Smooth muscle cell (in vitro differentiated cells): ENCODE data around the gene IDH3B. TPM values are rescaled to one million over a fixed set of nuclear protein-coding genes. Genes with fewer than 3 reads are reported as not detected.

Experiments
- DNase-seq: peaks from one replicate; lab custom pipeline; 2025; ENCODE audit not compliant: unreplicated experiment; lab: John Stamatoyannopoulos, UW
- H2AFZ ChIP-seq: fragments of 200-600 bp; sonication (generic); 2 replicates; pipeline ENCODE4 v1.6.0; 2016; ENCODE audit warnings: antibody characterized with exemption, low read depth, mild to moderate bottlenecking
- H3F3A ChIP-seq: fragments of 200-600 bp; sonication (generic); 2 replicates; pipeline ENCODE4 v1.6.0; 2017; ENCODE audit warnings: antibody characterized with exemption, low read depth
- H3K27ac ChIP-seq: fragments of 200-600 bp; sonication (generic); 2 replicates; pipeline ENCODE4 v1.5.1; 2016; ENCODE audit warnings: low read depth, mild to moderate bottlenecking
- H3K27me3 ChIP-seq: fragments of 200-600 bp; sonication (generic); 2 replicates; pipeline ENCODE4 v1.6.1; 2016; ENCODE audit warnings: low read depth, mild to moderate bottlenecking
- H3K36me3 ChIP-seq: fragments of 200-600 bp; sonication (generic); 2 replicates; pipeline ENCODE4 v1.5.1; 2016; ENCODE audit warnings: low read depth
- H3K4me1 ChIP-seq: fragments of 200-600 bp; sonication (generic); 2 replicates; pipeline ENCODE4 v1.5.1; 2016; ENCODE audit warnings: low read depth
- H3K4me2 ChIP-seq: fragments of 200-600 bp; sonication (generic); 2 replicates; pipeline ENCODE4 v1.6.0; 2016; ENCODE audit warnings: mild to moderate bottlenecking
- H3K4me3 ChIP-seq: fragments of 200-600 bp; sonication (generic); 2 replicates; pipeline ENCODE4 v1.5.1; 2016; ENCODE audit warnings: mild to moderate bottlenecking
- H3K79me2 ChIP-seq: fragments of 200-600 bp; sonication (generic); 2 replicates; pipeline ENCODE4 v1.6.0; 2016; ENCODE audit warnings: low read depth, mild to moderate bottlenecking
- H3K9ac ChIP-seq: fragments of 200-600 bp; sonication (generic); 2 replicates; pipeline ENCODE4 v1.6.0; 2016; ENCODE audit warnings: low read depth
- H3K9me3 ChIP-seq: fragments of 200-600 bp; sonication (generic); replicated peaks from 2 replicates; pipeline ENCODE4 v1.5.1; 2016; ENCODE audit warnings: low read depth
- H4K20me1 ChIP-seq: fragments of 200-600 bp; sonication (generic); 2 replicates; pipeline ENCODE4 v1.6.0; 2016; ENCODE audit warnings: low read depth
- WGBS: methylation state at CpG from one replicate; pipeline ENCODE4 v1.1.7; 2016; ENCODE audit warnings: low lambda C conversion rate; 5-methylcytosine and 5-hydroxymethylcytosine counted together
- polyA plus RNA-seq: library from polyadenylated mRNA; unstranded; fragments of >200 nt; fragmentation: Nextera tagmentation; extraction: Ambion mirVana; gene quantifications from 2 replicates; pipeline ENCODE4 v1.2.1, GENCODE V29; 2016
- total RNA-seq: library from RNA; depleted of rRNA; stranded (reverse); fragments of >200 nt; gene quantifications from 2 replicates; pipeline ENCODE4 v1.2.3, GENCODE V29; 2014
- TF ChIP-seq, protein P1 (sequence below): fragments of 200-600 bp; sonication (generic); IDR thresholded peaks from 2 replicates; pipeline ENCODE4 v1.5.1; 2017; ENCODE audit warnings: borderline replicate concordance, mild to moderate bottlenecking, antibody characterized with exemption; ENCODE audit not compliant: insufficient read depth, poor library complexity, severe bottlenecking

IDH3B gene
- total RNA-seq (64.2 and 72.3 TPM in 2 replicates), polyA plus RNA-seq (89.6 and 122 TPM in 2 replicates)

DNA sequence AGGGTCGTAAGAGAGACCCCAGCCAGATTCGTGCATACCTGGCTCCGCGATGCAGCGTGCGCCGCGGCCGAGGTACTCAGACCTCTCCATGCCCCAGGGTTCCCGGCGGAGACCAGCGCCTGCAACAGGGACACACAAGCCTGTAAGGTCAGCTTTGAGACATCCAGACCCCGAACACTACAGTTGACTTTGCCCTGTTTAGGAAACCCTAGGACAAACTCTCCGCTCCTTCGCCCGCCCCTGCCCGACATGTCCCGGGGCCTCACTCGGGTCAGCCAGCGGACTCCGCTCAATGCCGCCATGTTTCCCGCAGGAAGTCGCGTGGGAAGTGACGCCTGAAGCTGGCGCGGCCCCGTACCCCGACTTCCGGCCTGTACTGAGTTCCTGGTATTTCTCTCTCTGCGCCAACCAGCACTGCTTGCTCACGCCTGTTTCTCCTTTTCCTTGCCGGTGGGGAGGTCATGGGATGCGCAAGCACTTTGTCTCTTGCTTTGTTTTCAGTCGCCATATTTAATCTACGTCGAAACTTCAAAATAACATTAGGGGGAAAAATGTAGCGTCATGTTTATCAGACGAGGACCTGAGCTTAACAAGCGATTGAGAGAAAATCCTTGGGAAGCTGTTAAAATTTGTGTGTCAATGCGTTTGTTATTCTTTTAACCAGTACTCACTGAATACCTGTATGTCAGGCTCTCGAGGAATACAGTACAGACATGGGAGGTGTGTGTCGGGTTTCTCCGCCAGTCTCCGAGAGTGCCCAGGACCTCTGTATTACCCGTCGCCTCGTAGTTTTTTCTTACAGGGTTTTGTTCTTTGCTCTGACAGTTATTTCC, at the start of gene IDH3B:
TSS of gene IDH3B (minus strand) at position 330 of the 833 bp plus-strand sequence. CDS start at position 302, 28 bp downstream.
- TF ChIP-seq, protein P1, sequence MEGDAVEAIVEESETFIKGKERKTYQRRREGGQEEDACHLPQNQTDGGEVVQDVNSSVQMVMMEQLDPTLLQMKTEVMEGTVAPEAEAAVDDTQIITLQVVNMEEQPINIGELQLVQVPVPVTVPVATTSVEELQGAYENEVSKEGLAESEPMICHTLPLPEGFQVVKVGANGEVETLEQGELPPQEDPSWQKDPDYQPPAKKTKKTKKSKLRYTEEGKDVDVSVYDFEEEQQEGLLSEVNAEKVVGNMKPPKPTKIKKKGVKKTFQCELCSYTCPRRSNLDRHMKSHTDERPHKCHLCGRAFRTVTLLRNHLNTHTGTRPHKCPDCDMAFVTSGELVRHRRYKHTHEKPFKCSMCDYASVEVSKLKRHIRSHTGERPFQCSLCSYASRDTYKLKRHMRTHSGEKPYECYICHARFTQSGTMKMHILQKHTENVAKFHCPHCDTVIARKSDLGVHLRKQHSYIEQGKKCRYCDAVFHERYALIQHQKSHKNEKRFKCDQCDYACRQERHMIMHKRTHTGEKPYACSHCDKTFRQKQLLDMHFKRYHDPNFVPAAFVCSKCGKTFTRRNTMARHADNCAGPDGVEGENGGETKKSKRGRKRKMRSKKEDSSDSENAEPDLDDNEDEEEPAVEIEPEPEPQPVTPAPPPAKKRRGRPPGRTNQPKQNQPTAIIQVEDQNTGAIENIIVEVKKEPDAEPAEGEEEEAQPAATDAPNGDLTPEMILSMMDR: no peak
- Histone ChIP-seq H3K79me2 (peaks cover 15% of the 10 kb centered on the region), H3K9ac (peak within 1 kb of the TSS; percentile 94), H2AFZ (peak within 1 kb of the TSS; percentile 70), H3F3A (peaks cover under 1% of the 10 kb centered on the region), H4K20me1 (no peaks in the 10 kb centered on the region), H3K36me3 (no peaks in the 10 kb centered on the region), H3K27ac (peak within 1 kb of the TSS; percentile 95), H3K4me1 (peaks cover 10% of the 10 kb centered on the region), H3K9me3 (no peaks in the 10 kb centered on the region), H3K4me2 (peak within 1 kb of the TSS; percentile 95), H3K4me3 (peak within 1 kb of the TSS; percentile 78), H3K27me3 (peaks cover 14% of the 10 kb centered on the region)
- DNase-seq: peak; percentile 57
- WGBS: 14% methylated on average over 40 of the region's 49 CpGs

DNA sequence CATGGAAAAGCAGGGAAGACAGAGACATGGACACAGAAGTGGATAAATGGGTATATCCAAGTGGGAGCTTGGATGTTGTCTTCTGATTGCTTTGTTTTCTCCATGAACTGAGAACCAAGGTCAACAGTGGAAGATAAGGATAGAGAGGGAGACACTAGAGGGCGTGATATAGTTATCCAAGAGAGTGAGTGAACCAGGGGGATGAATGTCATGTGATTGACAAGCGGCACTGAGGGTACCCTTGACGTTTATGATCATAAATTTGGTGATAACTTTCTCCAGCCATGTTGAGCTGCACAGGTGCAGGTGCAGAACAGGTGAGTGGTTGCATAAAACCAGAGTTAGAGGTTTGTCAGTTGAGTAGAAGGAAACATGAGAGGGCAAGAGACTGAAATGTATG, 49.3 kb upstream of the IDH3B start:
- Histone ChIP-seq H3F3A (no peaks in the 10 kb centered on the region), H2AFZ (no peak overlapping the region), H3K4me2 (no peak overlapping the region), H3K4me1 (no peaks in the 10 kb centered on the region), H3K9ac (no peak overlapping the region), H4K20me1 (no peaks in the 10 kb centered on the region), H3K79me2 (no peaks in the 10 kb centered on the region), H3K27ac (no peak overlapping the region), H3K9me3 (no peaks in the 10 kb centered on the region), H3K36me3 (no peaks in the 10 kb centered on the region), H3K27me3 (no peaks in the 10 kb centered on the region), H3K4me3 (no peak overlapping the region)
- WGBS: 29% methylated on average over 3 of the region's 3 CpGs
- DNase-seq: no peak
- TF ChIP-seq, protein P1: no peak

DNA sequence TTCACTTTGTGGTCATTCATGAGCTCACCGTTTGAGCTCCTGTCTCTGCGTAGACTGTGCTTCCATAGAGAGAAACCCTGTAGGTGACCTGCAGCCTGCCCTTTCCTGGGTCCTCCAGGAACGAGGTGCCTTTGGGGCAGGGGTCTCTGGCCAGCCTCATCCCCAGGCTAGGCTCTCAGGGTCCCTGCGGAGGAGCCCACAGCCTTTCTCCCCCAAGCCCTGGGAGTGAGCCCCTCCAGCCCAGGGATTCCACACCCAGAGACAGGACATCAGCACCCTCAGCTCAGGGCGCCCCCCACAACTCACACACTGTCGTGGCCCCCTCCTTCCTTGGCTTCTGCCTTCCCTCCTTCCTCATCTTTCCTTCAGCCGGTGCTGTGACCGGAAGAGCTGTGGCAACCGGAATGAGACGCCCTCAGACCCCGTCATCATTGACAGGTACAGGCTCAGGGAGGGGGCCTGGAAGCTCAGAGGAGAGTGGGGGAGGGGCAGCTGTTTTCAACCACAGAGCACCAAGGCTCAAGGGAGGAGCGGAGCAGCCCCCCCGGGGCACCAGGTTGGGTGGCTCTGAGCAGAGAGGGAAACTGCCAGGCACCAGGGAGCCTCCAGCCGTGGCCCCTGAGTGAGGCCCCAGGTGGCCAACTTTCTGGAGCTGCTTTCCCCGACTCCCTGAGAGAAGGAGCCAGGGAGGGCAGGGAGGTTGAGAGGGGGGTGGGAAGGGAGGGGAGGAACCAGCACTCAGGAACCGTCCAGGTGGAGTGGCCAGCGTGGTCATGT, 45.4 kb upstream of the IDH3B start:
- H3F3A ChIP-seq: no peaks in the 10 kb centered on the region
- H3K9me3 ChIP-seq: no peaks in the 10 kb centered on the region
- peaks cover 14% of the 10 kb centered on the region for H3K4me1 ChIP-seq
- H3K27me3 ChIP-seq: no peaks in the 10 kb centered on the region
- no peak overlapping the region for H3K4me2 ChIP-seq
- no peak overlapping the region for H2AFZ ChIP-seq
- H3K79me2 ChIP-seq: no peaks in the 10 kb centered on the region
- H4K20me1 ChIP-seq: no peaks in the 10 kb centered on the region
- no peak for DNase-seq
- H3K27ac ChIP-seq: no peak overlapping the region
- no peak overlapping the region for H3K4me3 ChIP-seq
- TF ChIP-seq, protein P1: no peak
- 77% methylated on average over 17 of the region's 17 CpGs for WGBS
- no peaks in the 10 kb centered on the region for H3K36me3 ChIP-seq
- H3K9ac ChIP-seq: no peak overlapping the region
